WI38 (cell line): ENCODE measurements around the gene GFOD2.

Experiments used
- H3K4me3 ChIP-seq: 2 replicates; pipeline ENCODE4 v1.5.1; 2011; ENCODE audit warnings: low read depth, mild to moderate bottlenecking, control low read depth, low read length
- CTCF ChIP-seq: IDR thresholded peaks from 2 replicates; pipeline ENCODE4 v1.5.1; 2012; ENCODE audit warnings: low read depth, mild to moderate bottlenecking, control low read depth, low read length

GFOD2 gene

GRCh38 chr16:67665598-67665997 is 53.5 kb downstream of the GFOD2 start:
- no peak for TF ChIP-seq CTCF
- peak overlapping the region; percentile 64 for H3K4me3 ChIP-seq

DNA sequence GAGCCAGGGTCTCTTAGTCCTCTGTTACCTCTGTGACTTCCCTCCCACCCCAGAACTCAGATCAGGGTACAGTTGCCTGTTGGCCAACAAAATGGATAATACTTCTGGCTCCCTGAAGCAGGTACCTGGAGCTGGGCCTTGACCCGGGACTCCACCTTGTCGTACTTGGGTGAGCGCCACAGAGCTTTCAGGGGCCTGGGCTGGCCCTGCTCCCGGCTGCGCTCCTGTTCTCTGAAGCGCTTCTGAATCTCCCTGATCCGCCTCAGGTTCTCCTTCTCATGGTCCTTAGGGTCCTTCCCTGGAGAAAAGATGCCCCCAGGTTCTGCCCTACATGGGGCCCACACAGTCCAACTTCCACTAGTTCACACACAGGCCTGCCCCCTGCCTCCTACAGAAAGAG is 54.2 kb downstream of the GFOD2 start:
- no peak for TF ChIP-seq CTCF
- no peak overlapping the region for H3K4me3 ChIP-seq

DNA sequence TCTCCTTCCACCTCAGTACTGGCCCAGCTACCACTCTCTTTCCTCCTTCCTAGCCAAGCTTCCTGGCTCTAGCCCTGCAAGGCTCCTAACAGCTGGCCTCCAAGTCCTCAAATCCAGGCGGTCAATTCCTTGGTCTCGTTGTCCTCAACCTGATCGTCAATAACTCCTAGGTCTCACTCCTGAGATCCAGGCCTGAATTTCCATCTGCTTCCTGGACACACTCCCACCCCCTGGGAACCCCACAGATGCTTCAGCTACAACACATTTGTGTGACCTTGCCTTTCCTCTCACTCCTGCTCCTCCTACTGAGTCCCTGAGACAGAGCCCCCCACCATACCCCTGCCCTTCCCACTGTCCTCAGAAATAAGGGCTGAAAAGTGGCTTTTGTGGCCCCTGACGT is 54.9 kb downstream of the GFOD2 start:
- TF ChIP-seq CTCF = no peak
- no peak overlapping the region for H3K4me3 ChIP-seq

DNA sequence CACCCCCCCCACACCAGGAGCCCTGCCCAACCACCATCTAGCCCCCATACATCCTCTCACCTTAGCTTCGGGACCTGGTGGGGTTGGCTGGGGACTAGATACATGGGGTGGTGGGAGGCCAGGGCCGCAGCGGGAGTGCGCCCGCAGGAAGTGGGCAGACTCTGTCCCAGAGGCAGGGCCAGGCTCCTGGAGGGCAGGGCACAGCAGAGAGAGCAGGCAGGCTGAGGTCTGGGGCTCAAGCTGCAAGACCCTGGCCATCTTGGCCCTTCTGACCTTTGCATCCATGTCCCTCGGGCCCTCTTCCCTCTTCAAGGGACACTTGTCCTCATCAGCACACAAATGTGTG is 55.3 kb downstream of the GFOD2 start:
- no peak overlapping the region for H3K4me3 ChIP-seq
- no peak for TF ChIP-seq CTCF

DNA sequence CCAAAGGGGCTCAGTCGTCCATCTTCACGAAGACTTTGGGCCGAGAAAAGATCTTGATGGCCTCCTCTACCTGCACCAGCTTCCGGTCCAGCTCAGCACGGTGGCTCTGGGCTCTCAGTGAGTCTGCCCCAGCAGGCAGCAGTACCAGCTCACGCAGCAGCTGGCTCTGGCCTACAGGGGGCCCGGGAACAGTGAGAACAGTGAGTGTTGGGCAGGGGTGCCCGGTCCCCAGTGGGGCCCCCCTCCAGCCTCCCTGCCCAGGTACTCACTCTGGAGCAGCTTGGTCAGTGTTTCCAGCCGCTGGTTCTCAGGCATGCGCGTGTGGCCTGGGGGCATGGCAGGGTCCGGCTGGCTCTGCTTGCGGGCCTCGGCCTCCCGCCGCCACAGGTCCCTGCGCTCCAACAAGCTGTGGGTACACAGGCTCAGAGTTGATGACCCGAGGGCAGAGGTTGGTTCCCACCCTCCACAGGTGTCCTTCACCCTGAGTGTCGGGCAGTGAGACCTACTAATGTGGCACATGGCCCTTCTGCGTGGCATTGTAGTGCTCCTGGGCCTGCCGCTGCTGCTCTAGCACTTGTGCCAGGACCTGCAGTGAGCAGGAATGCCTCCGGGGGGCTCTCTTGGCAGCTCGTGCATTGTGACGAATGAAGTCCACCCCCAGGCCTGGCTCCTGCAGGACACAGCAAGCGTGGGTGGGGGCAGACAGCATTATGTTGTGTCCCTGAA is 55.8 kb downstream of the GFOD2 start:
- H3K4me3 ChIP-seq = no peak overlapping the region
- 0 out of 2 replicates have a peak, but pooled peaks have one; percentile 12 for TF ChIP-seq CTCF

DNA sequence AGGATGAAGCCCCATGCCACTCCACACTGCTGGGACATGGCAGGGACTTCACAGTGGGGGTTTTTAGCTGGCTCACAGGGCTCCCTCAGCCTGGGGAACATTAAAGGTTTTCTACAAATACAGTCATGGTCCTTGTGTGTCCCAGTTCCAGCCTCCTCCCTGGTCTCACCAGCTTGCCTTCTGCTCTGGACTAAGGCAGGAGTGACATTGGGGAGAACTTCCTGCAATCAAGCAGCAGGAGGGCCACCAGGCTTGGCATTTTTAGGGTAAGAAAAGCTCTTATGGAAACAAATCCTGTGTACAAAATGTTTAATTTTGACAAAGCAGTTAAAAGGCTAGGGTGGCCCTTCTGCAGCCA is 56.5 kb downstream of the GFOD2 start:
- H3K4me3 ChIP-seq = no peak overlapping the region
- TF ChIP-seq CTCF = no peak

- H3K4me3 ChIP-seq = no peak overlapping the region
- TF ChIP-seq CTCF = no peak
These were observed 57.0 kb downstream of the GFOD2 start for GRCh38 chr16:67661886-67662652.
